ENCODE measurements around the gene DHRSX.
"Not testable (repeated sequence)": the region's sequence is repeated elsewhere in the genome, so short reads cannot be mapped to it uniquely, and the experiment has no call there.

GRCh38 chrX:2460821-2461710 is 39.7 kb downstream of the DHRSX start:
- not testable (repeated sequence) for TF ChIP-seq CTCF, POLR2A, EP300, POLR2AphosphoS5 (IDR thresholded peaks at IDR 0.05)

Data from upper lobe of left lung (tissue), 4 donors.